Vagina (tissue), 2 donors: ENCODE results near the gene POU3F3.

Experiments used
- CTCF ChIP-seq, 3 experiments: fragments of 450-650 bp in 2 of 3; fragments of 200-600 bp in 1 of 3; sonication (generic) in 1 of 3; IDR thresholded peaks; one replicate each; pipeline ENCODE4 v1.5.1; 2017 to 2019; ENCODE audit warnings: antibody characterized with exemption in 3 of 3, mild to moderate bottlenecking in 2 of 3, moderate library complexity in 2 of 3
- POLR2A ChIP-seq, 2 donors: fragments of 450-650 bp; IDR thresholded peaks; one replicate each; pipeline ENCODE4 v1.6.1; 2017; ENCODE audit warnings: antibody characterized with exemption in 2 of 2, mild to moderate bottlenecking in 2 of 2, moderate library complexity in 2 of 2

- TF ChIP-seq CTCF (IDR thresholded peaks at IDR 0.05) (no peak), POLR2A (IDR thresholded peaks at IDR 0.05) (no peak)
Measured at GRCh38 chr2:104878863-104879512, 25.1 kb downstream of the POU3F3 start.
